NCI-H2227 treated with DMSO at 0.1 percent for 48 hours (cell line): ENCODE measurements around the gene EEPD1.

Experiments used
- DNase-seq: peaks from one replicate; lab custom pipeline; 2025; lab: John Stamatoyannopoulos, UW

Gene EEPD1

DNA sequence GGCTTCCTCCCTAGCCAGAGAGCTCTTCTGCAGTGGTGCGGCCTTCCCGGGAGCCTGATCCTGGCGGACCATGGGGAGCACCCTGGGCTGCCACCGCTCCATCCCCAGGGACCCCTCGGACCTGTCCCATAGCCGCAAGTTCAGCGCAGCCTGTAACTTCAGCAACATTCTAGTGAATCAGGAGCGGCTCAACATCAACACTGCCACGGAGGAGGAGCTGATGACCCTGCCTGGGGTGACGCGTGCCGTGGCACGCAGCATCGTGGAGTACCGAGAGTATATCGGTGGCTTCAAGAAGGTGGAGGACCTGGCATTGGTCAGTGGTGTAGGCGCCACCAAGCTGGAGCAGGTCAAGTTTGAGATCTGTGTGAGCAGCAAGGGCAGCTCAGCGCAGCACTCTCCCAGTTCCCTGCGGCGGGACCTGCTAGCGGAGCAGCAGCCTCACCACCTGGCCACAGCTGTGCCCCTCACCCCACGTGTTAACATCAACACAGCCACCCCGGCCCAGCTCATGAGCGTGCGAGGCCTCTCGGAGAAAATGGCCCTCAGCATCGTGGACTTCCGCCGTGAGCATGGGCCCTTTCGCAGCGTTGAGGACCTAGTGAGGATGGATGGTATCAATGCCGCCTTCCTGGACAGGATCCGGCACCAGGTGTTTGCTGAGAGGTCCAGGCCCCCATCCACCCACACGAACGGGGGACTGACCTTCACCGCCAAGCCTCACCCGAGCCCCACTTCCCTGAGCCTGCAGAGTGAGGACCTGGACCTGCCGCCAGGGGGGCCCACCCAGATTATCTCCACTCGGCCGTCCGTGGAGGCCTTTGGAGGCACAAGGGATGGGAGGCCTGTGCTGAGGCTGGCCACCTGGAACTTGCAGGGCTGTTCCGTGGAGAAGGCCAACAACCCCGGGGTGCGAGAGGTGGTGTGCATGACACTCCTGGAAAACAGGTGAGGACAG, 1.5 kb downstream of the EEPD1 start:
- no peak for DNase-seq

DNA sequence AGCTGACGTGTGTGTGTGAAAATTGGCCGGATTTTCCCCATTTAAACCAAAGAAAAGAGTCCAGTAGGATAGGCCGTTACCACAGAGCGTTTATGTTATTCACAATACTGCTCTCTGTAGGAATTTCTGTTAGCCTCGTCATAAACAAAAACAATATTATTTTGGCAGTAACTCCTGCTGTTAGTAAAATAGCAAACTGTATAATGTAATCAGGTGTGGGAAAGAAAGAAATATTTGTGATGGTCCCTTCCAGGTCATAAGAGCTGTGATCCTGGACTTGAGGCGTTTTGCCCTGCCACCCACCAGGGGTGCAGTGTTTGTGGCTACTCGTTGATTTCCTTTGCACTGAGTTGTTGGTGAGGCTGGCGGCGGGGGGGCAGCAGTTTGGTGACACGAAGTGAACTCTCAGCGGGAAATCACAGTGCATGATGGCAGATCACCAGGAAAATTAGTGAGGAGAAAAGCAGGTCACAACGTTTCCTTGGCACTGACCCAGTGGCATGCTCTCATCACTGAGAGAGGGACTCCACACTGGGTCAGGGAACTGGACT, 2.8 kb downstream of the EEPD1 start:
- no peak for DNase-seq

DNA sequence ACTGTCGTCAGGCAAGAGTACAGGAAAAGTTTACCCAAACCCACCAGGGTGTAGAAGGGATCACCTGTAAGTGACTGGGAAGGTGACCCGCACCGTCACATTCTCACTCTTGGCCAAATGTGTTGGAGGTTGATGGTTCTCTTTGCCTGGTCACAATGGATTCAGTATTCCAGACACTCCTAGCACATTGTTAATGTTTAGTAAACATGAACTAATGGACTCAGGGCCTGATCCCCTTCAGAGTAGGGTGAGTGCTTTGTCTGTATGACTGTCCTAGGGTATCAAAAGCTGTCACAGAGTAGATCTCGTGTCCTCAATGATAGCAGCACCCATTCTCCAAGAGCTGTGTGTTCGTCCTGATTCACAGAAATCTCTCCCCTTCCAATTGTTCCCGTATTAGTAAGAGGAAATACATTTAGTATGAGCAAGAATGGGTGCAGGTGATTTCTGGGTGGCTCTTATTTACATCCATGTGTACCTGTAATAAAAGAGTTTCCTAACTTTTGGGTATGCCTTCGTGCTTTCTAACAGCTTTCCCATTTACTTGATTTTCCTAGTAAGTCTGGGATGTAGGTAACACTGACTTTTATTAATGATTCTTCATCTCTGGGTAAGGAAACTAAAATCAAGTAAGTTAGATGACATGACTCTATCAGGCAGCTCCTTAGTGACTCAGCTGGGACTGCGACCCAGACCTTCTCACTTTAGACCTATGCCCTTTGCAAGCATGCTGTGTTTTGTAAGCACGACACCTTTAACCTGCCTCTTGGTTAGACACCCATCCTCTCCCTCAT, 4.7 kb downstream of the EEPD1 start:
- DNase-seq, result no peak

DNA sequence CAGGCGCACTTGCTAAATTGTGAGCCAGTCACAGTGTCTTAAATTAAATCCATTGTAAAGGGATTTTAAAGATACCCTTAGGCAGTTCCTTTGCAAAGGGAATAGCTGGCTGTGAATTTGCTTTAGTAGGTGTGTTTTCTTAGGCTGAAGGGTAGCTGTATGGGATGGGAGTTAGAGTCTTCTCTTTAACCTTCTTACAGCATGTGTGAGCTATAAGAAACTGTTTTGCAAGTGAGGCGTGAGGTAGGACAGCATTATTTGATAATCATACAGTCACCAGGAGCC, 5.2 kb downstream of the EEPD1 start:
- no peak for DNase-seq

DNA sequence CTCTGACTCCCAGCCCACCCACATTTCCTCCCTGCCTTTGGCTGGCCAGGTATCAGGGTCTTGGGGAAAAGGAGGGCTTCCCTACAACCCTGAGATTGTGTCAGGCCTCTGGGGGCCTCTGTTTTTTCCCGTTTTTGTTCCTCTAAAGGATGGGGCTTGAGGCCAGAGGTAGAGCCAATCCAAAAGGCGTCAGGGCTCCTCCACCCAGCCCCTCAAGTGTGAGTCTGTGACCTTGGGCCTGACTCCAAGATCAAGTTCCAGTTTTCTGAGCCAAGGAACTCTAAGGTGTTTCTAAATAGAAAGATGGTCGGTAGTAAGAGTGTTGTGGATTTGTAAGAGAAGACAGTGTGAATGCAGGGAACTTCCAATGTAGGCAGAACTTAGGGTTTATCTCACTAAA, 6.6 kb downstream of the EEPD1 start:
- no peak for DNase-seq

DNA sequence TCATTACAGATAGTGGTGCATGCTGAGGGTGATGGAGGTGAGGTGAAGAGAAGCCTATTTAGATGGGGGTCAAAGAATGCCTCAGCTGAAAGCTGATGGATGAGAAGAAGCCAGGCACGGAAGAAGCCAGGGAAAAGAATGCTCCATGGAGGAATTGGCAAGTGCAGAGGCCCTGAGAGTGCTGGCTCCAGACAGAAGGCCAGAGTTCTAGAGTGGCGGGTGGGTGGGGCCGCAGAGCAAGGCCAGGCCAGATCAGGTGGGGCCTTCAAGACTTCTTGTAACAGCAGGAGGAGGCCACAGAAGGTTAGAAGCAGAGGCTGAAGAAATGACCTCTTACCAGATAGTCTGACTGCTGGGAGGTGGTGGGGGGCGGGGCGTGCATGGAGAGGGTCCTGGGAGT, 7.3 kb downstream of the EEPD1 start:
- no peak for DNase-seq

DNA sequence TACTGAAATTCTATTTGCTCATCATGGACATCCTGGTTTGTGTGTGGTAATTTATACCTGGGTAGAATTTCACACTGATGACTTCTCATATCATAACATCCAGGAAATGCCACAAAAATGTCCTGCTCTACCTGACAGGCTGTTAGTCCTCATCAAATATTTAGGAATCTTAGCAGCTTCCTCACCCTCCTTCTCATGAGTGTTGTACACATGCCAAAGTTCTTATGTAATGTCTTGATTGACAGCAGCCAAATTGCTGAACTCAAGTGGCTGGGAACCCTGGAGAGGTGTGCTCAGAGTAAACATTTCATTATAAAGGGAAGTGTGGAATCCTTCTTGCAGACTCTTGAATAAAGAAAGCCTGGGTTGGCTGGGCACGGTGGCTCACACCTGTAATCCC, 8.9 kb downstream of the EEPD1 start:
- DNase-seq, result no peak

DNA sequence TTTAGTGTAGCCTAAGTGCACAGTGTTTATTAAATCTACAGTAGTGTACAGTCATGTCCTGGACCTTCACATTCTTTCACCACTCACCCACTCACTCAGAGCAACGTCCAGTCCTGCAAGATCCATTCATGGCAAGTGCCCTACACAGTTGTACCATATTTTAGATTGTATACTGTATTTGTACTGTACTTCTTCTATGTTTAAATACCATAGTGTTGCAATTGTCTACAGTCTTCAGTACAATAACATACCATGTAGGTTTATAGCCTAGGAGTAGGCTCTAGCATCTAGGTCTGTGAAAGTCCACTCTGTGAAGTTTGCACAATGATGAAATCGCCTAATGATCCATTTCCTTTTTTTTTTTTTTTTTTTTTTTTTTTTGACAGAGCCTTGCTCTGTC, 12.0 kb downstream of the EEPD1 start:
- DNase-seq, result no peak

DNA sequence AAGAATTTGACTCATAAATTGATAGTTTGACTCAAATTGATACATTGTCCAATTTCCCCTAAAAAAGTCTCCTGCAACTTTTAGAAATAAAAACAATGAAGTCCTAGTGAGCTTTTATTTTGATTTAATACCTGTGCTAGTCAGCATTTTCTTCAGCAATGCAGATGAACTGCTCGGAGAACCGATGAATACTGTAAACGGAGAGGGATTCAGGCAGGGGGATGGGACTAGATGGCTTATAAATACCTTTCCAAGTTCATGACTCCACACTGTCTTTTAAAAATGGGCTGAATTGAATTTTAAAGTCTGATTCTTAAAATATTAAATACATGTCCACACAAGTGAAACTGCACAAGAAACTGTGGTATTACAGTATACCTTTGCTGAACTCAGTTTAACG, 12.7 kb downstream of the EEPD1 start:
- DNase-seq, result no peak

DNA sequence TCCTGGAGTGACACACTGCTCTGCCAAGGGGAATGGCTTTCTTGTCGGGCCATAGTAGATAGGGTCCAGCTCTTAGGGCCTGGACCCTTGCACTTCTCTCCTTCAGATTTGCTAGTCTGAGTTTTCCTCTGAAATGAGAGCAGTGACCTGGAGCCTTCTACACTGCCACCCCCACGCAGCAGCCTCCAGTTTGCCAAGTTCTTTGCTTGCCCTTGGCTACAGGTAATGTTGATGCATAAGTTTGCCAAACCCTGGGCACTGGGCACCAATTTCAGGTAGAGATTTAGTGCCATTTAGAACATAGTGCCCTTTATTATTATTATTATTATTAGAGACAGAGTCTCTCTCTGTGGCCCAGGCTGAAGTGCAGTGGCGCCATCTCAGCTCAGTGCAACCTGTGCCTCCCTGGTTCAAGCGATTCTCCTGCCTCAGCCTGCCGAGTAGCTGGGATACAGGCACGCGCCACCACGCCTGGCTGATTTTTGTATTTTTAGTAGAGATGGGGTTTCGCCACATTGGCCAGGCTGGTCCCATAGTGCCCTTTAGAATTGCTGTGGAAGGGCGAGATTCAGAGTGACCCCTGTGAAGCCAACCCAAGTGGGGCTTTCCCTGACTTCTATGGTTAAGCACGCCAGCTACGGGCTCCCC, 14.5 kb downstream of the EEPD1 start:
- no peak for DNase-seq

DNA sequence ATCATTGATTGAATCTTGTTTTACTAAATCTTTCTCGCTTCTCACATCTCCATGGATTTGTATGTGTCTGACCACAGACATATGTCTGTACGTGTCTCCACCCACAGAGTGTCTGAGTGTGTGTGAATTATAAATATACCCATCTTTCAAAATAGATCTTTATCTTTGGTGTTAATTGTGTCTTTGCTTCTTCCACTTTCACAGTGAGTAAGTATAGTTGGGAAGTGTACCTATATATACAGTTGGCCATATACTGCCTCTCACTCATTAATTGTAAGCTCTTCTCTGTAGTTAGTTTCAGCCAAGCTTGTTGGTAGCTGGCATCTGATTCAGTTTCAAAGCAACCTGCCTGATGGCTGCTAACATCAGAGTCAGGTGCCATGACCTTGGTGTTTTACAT, 18.4 kb downstream of the EEPD1 start:
- DNase-seq, result no peak

DNA sequence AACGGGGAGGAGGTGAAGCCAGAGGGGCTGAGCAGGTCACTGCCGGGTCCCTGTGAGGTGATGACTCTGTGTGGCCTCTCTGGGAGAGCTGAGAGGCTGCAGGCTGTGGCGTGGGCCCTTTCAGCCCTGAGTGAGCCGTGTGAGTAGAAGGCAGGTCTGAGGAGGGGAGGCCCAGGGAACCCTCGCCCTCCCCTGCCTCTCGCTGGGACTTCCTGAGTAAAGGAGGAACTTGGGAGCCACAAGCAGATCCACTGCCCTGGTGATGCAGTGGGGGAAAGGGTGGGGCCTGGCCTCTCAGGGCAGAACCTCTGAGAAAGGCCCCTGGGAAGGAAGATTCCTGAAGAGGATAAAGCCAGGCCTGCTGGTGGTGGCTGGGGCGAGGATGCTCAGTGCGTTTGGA, 22.8 kb downstream of the EEPD1 start:
- DNase-seq, result no peak

DNA sequence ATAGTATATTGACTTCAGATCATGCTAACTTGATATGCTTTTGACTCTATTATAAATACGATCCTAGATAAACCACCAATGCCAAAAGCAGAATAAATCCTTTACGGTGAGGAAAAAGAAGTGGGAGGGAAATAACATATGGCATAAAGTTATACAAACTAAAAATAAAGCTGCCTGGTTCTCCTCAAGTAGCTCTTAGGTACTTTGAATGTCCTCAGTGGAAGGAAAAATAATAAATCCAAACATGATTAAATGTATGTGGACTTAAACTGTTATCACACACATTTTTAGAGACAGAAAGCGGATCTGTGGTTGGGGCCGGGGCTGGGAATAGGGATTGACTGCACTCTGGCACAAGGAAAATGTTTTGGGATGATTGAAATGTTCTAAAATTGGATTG, 23.6 kb downstream of the EEPD1 start:
- no peak for DNase-seq

DNA sequence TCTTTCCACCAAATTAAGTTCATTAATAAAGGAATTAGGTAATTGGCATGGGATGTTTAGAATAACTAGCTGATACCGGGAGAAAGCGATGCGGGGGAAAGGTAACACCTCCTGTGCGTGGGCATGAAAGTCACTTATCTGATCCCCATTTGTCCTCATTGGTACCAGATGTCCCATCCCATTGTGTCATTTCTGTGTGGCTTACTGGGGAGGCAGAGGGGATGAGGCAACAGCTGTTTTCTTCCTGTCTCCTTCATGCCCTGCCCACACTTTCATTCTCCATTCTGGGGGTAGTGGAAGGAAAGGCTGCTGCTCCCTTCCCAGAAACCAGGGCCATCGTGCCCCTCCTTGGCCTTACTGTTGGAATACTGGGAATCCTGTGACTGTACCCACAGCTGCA, 27.1 kb downstream of the EEPD1 start:
- no peak for DNase-seq

DNA sequence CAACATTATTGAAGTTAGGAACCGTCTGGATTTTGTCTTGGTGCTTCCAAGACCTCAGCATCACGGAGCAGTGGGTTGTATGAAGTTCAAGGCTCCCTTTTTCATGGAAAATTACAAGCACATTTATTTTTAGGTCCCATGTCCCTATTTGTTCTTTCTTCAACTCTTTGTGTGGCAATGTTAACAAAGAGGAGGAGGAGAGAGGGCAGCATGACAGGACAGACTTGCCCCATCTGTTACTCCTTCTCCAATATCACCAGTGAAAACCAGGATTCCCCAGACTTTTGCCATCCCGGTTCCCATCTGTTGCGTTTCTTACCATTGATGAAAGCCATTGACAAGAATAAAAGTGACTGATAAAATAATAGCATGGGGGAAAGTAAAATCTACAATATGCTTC, 28.6 kb downstream of the EEPD1 start:
- DNase-seq, result no peak

DNA sequence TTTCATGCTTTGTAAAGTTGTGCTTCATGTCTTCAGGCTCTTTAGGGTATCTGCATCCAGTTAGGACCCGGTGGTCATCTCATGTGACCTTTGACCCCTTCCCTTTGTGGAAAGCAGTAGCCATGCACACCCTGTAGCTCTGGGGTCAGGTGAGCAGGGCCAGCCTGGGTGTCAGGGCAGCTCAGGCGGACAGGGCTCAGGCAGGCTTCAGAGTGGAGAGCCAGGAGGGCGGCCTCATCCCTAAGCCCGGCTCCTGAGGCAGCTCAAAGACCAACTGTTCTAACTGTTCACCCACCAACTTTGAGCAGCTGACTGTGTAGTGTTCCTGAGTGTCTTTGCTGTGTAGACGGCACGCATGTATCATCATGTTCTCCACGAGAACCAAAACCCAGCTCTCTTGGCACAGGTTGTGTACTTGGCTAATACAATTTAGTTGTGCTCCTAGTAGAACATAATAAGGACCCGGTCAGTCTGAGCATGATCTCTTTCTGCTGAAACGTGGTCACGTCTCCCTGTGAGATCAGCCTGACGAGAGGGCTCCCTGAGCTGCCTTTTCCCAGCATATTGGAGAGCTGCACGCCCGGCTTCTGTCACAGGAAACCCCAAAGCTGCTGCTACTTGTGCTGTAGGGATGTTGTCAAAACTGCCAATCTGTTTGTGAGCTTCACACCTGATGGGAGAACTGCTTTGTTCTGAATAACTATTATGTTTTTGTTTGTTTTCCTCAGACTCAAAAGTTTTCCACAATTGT, 30.0 kb downstream of the EEPD1 start:
- no peak for DNase-seq

DNA sequence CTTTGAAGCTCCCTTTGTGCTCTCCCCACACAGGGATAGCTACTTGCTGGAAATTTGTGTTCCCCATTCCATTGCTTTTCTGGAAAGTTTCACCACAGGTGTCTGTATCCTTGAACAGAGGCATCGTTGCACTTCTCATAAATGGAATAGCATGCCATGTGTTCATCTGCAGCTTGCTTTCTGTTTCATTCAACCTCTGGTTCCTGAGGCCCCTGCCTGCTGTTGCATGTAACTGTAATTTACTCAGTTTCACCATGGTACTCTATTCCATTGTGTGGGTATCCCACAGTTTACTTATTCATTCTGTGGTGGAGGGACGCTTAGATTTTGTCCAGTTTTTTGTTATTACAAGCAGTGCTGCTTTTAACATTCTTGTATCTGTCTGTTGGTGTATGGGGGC, 32.0 kb downstream of the EEPD1 start:
- no peak for DNase-seq

DNA sequence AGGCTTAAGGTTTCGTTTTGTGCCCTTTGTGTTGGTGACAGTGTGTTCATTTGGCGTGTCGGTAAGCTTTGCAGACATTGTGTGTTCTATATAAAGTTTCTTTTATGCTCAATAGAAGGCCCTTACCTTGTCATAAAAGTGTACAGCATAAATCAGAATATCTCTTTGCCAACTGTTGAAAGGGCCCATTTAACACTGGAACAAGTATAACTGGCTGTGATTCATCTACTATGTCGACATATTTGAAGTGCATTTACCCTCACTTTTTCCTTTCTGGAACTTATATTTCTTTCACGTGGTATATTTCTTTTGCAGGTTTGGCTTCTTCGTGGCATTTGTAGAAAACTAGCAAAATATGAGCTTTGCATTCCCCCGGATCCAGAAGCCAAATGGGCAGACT, 32.7 kb downstream of the EEPD1 start:
- DNase-seq, result no peak

DNA sequence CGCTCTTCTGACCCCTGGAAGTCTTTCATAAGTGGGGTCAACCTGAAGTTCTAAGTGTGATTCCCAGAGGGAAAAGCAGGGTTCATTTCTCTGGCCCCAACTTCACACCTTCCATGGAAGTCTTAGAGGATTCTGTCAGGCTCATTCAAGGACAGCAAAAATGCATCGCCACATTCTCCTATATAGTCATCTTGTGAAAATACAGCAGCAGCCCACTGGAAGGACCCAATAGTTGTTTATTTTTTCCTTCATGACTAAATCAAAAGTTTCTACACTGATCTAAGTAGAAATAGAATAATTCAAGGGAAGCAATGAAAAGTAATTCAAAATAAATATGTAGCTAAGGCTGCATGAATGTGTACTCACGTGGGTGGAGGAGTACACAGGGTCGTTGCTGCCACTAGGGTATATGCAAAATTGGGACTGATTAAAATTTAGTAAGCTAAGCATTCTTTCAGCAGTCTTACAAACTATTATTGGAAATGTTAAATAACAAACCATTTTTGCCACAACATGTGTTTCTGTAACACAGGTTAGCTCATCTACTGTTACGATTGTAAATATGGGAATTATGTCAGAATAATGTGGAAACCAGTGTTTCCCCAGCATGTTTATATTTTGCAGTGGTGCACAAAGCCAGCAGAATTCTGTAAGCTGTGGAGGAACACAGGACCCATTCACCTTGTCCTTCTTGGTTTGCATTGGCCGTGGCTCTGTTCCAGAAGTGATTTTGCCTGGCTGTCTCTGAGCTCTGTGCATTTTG, 33.5 kb downstream of the EEPD1 start:
- no peak for DNase-seq

DNA sequence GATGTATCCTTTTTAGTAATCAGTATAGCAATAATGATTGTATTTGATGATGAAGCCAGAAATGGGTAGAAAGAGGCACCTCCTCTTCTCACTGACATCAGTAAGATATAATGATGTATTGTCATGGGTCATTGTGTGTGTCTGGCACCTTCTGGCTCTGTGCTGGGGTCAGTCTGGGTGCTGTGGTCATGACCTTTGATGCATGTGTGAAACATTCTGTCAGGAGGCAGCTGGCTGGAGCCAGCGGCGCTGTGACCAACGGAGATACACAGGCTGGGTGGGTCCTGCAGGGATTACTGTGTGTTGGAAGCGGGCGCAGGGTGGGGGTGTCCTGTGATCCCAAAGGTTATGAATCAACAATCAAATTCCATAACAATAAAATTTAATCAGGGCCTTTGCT, 35.2 kb downstream of the EEPD1 start:
- no peak for DNase-seq

DNA sequence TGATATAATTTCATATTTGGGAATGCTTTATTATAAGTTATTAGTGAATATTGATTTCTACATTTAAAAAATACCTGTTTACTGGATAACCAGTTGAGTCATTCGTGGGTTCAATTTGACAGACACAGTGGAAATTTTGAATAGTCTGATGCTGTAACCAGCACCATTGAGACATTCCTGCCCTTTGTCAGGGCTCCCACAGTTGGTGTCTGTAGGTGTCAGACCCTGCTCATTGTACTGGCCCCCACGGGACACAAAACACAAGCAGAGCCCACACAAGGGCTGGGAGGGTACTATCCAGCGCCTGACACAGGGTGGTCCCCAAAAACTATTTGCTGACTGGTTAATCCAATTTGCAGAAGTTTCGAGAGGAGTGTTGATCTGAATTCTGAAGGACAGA, 35.9 kb downstream of the EEPD1 start:
- DNase-seq, result no peak
